CMK (cell line): ENCODE data around the gene POC1A.

Experiments
- DNase-seq: peaks from one replicate; pipeline ENCODE4 v3.0.0-alpha.2; 2010; ENCODE audit warnings: low read depth

The POC1A gene

DNA sequence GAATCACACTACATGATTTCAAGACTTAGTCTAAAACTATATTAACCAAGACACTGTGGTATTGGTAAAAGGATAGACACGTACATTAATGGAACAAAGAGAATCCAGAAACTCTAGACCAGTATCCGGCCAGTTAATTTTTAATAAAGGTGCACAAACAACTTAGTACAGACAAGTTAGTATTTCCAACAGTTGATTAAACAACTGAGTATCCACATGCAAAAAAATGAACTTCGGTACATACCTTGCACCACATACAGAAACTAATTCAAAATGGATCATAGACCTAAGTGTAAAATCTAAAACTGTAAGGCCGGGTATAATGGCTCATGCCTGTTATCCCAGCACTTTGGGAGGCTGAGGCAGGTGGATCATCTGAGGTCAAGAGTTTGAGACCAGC, 51.3 kb downstream of the POC1A start:
- no peak for DNase-seq

DNA sequence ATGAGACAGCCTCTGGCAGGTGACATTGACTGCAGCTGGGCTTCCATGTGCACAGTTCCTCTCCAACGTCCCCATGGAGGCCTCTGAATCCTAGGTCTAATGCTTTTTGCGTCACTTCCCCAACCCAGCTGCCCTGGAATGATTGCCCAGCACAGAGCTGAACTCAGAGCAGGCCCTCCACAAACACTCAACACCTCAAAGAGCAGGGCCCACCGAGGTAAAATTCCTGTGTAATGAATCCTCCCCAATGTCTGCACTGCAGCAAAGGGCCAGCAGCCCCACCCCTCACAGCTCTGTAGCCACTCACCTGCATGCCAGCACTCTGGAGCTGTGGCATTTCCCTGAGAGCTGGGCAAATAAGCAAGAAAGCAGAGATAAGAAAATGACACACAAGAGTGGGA, 55.2 kb downstream of the POC1A start:
- DNase-seq: no peak

DNA sequence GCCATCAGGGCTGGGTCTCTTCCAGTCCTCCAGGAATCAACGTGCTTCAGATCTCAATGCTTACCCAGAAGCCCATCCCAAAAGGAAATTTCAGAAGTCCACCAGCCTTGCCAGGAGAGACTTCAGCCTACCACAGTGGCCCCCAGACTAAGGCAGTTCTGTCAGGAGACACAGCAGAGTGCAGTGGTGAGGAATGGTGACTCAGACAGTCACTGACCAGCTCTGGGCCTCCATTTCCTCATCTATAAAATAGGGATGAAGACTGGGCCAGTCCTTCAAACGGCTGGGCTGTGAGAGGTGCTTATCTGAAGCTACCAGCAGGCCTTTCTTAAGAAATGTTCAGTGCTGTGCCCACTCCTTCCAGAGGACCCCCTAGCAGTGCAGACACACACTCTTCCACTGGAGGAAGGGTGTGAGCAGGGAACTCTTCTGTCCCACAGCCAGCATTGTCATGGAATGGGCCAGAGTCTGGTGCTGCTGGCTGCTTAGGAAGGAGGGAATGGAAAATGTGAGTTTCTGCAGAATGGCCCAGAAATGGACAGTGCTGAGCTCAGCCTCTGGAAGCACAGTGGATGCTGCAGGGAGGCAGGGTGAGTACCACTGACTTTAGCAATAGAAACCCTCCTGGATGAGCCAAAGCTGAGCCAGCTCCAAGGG, 56.2 kb downstream of the POC1A start:
- DNase-seq: no peak

- DNase-seq: no peak
Measured at GRCh38 chr3:52095990-52096775, 58.0 kb downstream of the POC1A start.

DNA sequence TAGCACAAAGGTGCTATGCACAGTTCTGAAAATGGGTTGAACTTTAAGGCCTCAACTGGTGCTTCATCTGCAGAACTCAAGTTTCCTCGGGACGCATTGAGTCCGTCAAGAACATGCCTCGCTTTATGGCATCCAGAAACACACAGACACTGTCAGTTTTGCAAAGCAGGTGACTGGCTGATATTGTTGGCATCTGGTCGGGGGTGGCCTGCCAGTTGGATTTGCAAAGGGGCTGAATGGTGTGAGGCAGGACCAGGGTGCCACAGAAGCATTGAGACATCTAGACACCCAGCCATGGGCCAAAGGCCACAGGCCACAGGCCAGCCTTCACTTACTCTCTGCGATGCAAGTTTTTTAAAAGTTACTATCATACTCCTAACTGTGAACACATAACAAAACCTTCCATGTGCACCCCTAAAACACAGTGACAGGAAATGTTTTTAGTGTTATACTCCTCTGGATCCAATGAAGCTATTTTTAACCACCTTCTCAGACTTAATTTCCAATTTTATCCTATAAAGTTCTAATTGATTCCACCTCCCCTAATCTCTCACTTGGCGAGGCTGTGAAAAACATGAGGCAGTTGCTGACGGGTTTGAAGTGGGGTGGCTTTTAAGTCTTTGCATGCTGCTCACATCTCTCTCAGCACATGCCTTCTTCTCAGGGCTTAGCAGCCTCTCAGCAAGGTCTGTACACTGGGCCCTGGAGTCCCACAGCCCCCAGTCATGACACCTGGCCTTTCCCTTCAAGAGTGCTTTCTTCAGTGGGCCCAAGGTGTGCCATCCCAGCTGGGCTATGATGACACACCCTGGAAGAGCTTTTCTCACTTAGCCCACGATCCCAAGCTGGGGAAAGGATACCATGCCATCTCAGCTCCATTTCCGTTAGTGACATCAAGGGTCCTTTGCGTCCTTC, 59.4 kb downstream of the POC1A start:
- no peak for DNase-seq

DNA sequence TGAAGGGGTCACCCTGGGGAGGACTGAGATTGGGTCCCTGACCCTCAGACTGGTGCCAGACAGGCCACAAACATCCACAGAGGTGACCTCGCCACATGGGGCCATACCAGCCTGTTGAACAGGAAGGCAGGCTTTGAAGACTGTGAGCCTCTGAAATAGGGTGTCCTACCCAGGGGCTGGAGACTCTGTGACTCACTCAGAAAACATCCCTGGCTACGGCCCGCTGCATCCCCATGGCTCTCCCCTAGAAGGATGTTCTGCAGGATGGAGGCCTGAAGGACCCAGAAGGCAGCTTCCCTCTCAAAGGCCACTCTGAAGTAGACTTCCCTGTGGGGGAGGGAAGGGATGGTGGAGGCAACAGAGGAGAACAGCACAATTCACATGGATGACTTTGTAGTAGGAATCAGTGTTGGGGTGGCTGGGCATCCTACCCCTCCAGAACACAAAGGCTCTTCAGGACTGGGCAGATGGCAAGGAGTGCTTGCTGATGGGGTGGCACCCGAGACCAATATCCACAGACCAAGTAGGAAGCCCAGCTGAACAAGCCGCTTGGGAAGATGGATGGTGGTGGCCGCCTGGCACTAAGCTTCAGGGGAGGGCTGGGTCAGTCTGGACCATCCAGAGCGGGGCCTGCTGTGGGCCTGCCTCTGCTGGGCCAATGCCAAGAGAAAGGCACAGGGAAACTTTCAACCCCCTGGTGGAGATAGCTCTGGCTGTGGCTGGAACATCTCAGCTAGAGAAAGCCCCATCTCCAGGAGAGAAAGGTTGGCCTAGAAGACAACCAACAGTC, 60.3 kb downstream of the POC1A start:
- no peak for DNase-seq

- no peak for DNase-seq
Measured at GRCh38 chr3:52092891-52093290, 61.3 kb downstream of the POC1A start.

DNA sequence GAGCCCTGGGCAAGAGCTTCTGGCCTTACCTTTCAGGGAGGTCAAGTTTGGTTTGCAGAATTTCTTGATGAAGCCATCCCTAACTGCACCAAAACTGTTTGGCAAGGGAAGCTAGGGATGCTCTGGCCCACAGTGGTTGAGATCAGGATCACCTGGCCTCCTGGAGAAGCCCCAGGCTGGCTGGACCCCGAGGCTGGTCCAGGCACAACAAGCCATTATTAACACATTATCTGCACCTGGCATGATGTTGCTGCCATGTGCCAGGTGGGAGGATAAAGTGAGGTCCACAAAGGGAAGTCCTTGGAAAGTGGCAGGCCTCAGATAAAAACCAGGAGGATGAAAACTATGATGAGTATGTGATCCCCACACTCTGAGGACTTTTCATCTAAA, 62.0 kb downstream of the POC1A start:
- DNase-seq: no peak

GRCh38 chr3:52091586-52092270, 62.5 kb downstream of the POC1A start:
- no peak for DNase-seq

DNA sequence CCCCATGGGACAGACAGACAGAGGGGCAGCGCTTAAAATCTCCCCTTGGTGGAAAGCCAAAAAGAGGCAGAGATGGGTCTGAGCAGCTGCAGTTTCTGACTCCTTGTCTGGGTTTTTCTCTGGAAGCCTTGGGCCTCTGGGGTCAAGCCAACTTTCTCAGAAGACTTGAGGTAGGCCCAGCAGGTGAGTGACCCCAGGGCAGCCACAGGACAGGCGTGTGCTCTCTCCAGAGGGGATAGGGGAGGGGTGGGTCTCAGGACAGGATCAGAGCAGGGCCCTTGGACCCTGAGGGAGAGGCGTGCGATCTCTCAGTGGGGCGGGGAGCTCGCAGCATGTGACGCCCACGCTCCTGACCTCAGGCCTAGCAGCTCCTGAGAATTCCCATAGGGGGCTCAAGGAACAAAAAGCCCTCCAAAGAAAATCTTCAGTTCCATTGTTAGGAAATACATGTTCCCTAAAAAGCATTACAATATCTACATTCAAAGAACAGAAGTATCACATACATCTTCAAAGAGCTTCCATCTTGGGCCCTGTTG, 63.2 kb downstream of the POC1A start:
- no peak for DNase-seq

- DNase-seq: no peak
Measured at GRCh38 chr3:52090131-52090932, 63.9 kb downstream of the POC1A start.

DNA sequence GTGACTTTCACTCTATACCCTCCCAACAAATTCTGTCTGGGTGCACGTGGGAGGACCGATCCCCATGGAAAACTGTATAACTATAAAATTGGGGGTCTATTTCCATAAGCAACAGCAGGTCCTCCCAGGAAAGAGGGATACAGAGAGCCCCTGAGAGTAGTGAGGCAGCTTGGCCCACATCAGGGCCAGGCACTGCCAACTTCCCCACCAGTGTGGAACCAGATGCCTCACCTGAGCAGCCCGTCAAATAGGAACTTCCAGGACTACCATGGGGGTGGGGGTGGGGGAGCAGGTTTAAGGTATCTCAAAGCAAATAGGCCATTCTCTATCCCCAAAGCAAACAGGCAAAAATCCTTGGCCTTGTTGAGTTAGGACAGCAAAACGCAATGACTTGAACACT, 64.5 kb downstream of the POC1A start:
- DNase-seq: no peak

GRCh38 chr3:52088445-52089367, 65.5 kb downstream of the POC1A start:
- peak; percentile 76 for DNase-seq

DNA sequence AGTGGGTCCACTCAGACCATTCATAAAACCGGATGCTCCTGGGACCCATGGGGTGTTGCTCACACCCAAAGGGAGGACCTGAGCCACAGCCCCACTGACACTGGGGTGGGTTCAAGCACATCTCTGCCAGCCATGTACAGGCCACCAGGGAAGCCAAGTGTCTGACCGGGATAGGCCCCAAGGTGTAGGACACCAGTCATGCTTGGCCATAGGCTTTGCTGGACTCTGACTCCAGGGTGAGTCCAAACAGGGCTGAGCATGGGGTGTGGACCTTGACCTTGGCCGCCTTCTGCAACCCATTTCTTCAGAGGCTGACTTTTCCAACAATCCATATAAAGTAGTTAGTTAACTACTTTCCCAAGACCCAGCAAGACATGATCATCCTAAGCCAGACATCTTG, 66.5 kb downstream of the POC1A start:
- no peak for DNase-seq

DNA sequence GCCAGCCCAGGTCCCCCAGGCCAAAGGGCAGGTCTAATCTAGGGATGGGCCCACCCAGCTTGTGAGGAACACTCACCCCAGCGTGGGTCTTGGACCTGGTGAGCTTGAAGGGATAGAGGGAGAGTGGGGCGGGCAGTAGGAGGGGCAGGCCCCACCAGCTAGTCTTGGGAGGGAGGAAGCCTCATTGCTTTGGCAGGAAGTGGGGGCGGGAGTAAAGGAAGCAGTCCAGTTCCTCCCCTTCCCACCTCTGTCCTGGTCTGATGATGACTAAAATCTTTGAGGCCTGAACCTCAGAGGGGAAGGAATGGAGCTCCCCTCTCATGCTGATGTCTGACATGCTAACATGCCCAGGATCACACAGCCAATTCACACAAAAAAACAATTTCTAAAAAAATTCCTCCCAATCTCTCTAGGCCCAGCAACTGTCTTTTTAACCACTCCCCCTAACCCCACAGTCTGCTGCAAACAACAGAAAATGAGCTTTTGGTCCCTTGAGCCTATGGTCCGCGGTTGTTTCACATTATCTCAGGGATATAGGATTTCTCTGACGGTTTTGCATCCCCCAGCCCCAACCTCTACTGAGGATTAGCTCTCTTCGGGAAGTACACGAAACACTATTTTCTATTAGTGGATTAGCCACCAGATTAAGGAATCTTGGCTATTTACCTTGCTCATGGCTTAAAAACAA, 67.1 kb downstream of the POC1A start:
- DNase-seq: peak; percentile 85

DNA sequence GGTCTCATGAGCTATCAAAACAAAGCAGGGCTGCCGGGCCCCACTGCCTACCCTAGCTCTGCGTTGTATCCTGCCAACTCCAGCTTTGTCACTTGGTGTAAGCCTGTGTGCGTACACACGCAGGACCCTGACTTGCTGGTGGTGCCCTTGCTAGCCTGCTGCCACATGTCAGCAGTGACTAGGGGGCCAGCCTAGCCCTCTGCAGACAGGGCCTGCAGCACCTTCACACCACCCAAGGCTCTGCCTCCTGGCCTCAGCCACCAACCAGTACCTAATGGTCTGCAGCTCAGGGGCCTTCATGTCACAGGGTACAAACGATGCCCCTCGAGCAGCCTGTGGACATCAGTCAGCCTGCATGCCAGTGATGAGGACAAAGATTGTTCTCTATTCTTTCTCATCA, 67.8 kb downstream of the POC1A start:
- DNase-seq: no peak

DNA sequence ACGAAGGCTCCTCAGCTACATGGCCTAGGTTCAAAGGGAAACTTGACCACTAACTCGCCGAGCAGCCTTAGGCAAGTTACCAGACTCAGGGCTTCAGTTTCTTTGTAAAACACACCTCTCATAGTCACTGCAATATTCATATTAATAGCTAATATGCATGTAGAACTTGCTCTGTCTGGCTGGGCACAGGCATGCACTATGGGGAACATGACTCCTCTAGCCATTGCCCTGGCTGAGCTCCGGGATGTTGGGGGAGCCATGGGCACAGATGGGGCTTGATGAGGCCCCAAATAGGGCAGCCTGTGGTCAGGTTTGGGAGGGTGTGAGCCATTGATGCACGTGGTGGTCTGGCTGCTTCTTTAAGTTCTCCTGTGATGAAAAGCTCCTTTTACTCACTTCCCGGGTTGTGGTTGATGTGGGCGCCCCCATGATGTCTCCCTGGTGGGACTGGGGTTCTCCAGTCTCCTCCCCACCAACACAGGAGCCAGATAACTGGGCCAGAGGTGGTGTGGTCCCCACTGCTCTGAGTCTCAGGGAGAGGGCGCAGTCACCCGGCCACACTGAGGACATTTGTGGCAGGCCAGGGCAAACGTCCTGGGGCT, 68.4 kb downstream of the POC1A start:
- DNase-seq: peak; percentile 66
